ENCODE results near the gene KLHL25. TPM values are rescaled to one million over a fixed set of nuclear protein-coding genes. Genes with fewer than 3 reads are reported as not detected.

KLHL25 gene
- total and polyA plus RNA-seq, 2 experiments from 2014 or later: 2.0 to 7.1 TPM

- no peaks in the 10 kb centered on the region for H3K9me2 ChIP-seq (ENCODE audit: insufficient read depth)
- H3K4me2 ChIP-seq (ENCODE audit: unreplicated experiment): no peak overlapping the region
- H3K9ac ChIP-seq: no peak overlapping the region
- H4K20me1 ChIP-seq (ENCODE audit: insufficient read depth): no peaks in the 10 kb centered on the region
- H3K36me3 ChIP-seq (ENCODE audit: low read depth): peaks cover 25% of the 10 kb centered on the region; the same call in 1 of the 2 replicates
- no peak overlapping the region for H2AFZ ChIP-seq
- no peaks in the 10 kb centered on the region for H3K9me3 ChIP-seq (ENCODE audit: low read depth)
- H3K27me3 ChIP-seq (replicated peaks; ENCODE audit: insufficient read depth): no peaks in the 10 kb centered on the region
- peaks cover 24% of the 10 kb centered on the region for H3F3A ChIP-seq (ENCODE audit: insufficient read depth)
- no peaks in the 10 kb centered on the region for H3K79me2 ChIP-seq (ENCODE audit: insufficient read depth)
- H3K4me3 ChIP-seq: no peak overlapping the region
- H3K4me1 ChIP-seq (ENCODE audit: insufficient read depth): peaks cover 22% of the 10 kb centered on the region
- no peak overlapping the region for H3K27ac ChIP-seq
- DNase-seq: no peak
- 50 to 54% methylated on average over 14 of the region's 14 CpGs for WGBS, 2 experiments (ENCODE audit: low coverage in 1 of 2, low lambda C conversion rate in 2 of 2, missing lambda C conversion rate in 2 of 2)
- in situ Hi-C loops (cut with MboI): no loop called here
- TF ChIP-seq EZH2 (IDR thresholded peaks at IDR 0.05; ENCODE audit: insufficient read depth, poor library complexity, severe bottlenecking) (no peak), EZH2phosphoT487 (IDR thresholded peaks at IDR 0.05; ENCODE audit: insufficient read depth, low read depth) (no peak)
These were observed 49.1 kb downstream of the KLHL25 start for GRCh38 chr15:85745525-85746150.

GRCh38 chr15:85745023-85745422 lies 49.7 kb downstream of the KLHL25 start:
- no peaks in the 10 kb centered on the region for H3K9me2 ChIP-seq (ENCODE audit: insufficient read depth)
- H3K27me3 ChIP-seq (replicated peaks; ENCODE audit: insufficient read depth): no peaks in the 10 kb centered on the region
- H2AFZ ChIP-seq: no peak overlapping the region
- H3K4me1 ChIP-seq (ENCODE audit: insufficient read depth): peaks cover 15% of the 10 kb centered on the region
- H4K20me1 ChIP-seq (ENCODE audit: insufficient read depth): no peaks in the 10 kb centered on the region
- H3K4me2 ChIP-seq (ENCODE audit: unreplicated experiment): no peak overlapping the region
- no peak for DNase-seq
- TF ChIP-seq EZH2phosphoT487 (IDR thresholded peaks at IDR 0.05; ENCODE audit: insufficient read depth, low read depth): no peak
- TF ChIP-seq EZH2 (IDR thresholded peaks at IDR 0.05; ENCODE audit: insufficient read depth, poor library complexity, severe bottlenecking): no peak
- no peaks in the 10 kb centered on the region for H3K9me3 ChIP-seq (ENCODE audit: low read depth)
- no peaks in the 10 kb centered on the region for H3K79me2 ChIP-seq (ENCODE audit: insufficient read depth)
- no peak overlapping the region for H3K9ac ChIP-seq
- no peak overlapping the region for H3K27ac ChIP-seq
- H3K36me3 ChIP-seq (ENCODE audit: low read depth): peaks cover 28% of the 10 kb centered on the region; the same call in 1 of the 2 replicates
- no peak overlapping the region for H3K4me3 ChIP-seq
- H3F3A ChIP-seq (ENCODE audit: insufficient read depth): peaks cover 24% of the 10 kb centered on the region
- in situ Hi-C loops (cut with MboI): no loop called here
- 84 to 86% methylated on average over 12 of the region's 12 CpGs for WGBS, 2 experiments (ENCODE audit: low coverage in 1 of 2, low lambda C conversion rate in 2 of 2, missing lambda C conversion rate in 2 of 2)

GRCh38 chr15:85744579-85744978 lies 50.1 kb downstream of the KLHL25 start:
- no peak overlapping the region for H3K27ac ChIP-seq
- H3K4me3 ChIP-seq: no peak overlapping the region
- H3F3A ChIP-seq (ENCODE audit: insufficient read depth): peaks cover 24% of the 10 kb centered on the region
- H3K79me2 ChIP-seq (ENCODE audit: insufficient read depth): no peaks in the 10 kb centered on the region
- in situ Hi-C loops (cut with MboI): loop anchor here (5.0 kb wide), 1 partner anchor 93 kb away; no protein-coding TSS in a partner anchor
- WGBS, 2 experiments (ENCODE audit: low coverage in 1 of 2, low lambda C conversion rate in 2 of 2, missing lambda C conversion rate in 2 of 2): 94 to 97% methylated on average over 10 of the region's 10 CpGs
- H3K9ac ChIP-seq: no peak overlapping the region
- no peak for DNase-seq
- H2AFZ ChIP-seq: no peak overlapping the region
- peaks cover 11% of the 10 kb centered on the region for H3K4me1 ChIP-seq (ENCODE audit: insufficient read depth)
- H3K36me3 ChIP-seq (ENCODE audit: low read depth): peaks cover 31% of the 10 kb centered on the region; the same call in 1 of the 2 replicates
- H3K27me3 ChIP-seq (replicated peaks; ENCODE audit: insufficient read depth): no peaks in the 10 kb centered on the region
- H4K20me1 ChIP-seq (ENCODE audit: insufficient read depth): no peaks in the 10 kb centered on the region
- no peaks in the 10 kb centered on the region for H3K9me2 ChIP-seq (ENCODE audit: insufficient read depth)
- no peak overlapping the region for H3K4me2 ChIP-seq (ENCODE audit: unreplicated experiment)
- TF ChIP-seq EZH2 (IDR thresholded peaks at IDR 0.05; ENCODE audit: insufficient read depth, poor library complexity, severe bottlenecking): no peak
- no peak for TF ChIP-seq EZH2phosphoT487 (IDR thresholded peaks at IDR 0.05; ENCODE audit: insufficient read depth, low read depth)
- no peaks in the 10 kb centered on the region for H3K9me3 ChIP-seq (ENCODE audit: low read depth)

- Histone ChIP-seq H4K20me1 (ENCODE audit: insufficient read depth) (no peaks in the 10 kb centered on the region), H3K79me2 (ENCODE audit: insufficient read depth) (no peaks in the 10 kb centered on the region), H3K4me3 (no peak overlapping the region), H3F3A (ENCODE audit: insufficient read depth) (peaks cover 15% of the 10 kb centered on the region), H3K27ac (no peak overlapping the region), H3K4me2 (ENCODE audit: unreplicated experiment) (no peak overlapping the region), H2AFZ (no peak overlapping the region), H3K9ac (no peak overlapping the region), H3K36me3 (ENCODE audit: low read depth) (peaks cover 31% of the 10 kb centered on the region; the same call in 1 of the 2 replicates), H3K9me2 (ENCODE audit: insufficient read depth) (no peaks in the 10 kb centered on the region), H3K9me3 (ENCODE audit: low read depth) (no peaks in the 10 kb centered on the region), H3K27me3 (replicated peaks; ENCODE audit: insufficient read depth) (no peaks in the 10 kb centered on the region), H3K4me1 (ENCODE audit: insufficient read depth) (peaks cover 5% of the 10 kb centered on the region; the same call in 1 of the 2 replicates)
- 84 to 86% methylated on average over 14 of the region's 14 CpGs for WGBS, 2 experiments (ENCODE audit: low coverage in 1 of 2, low lambda C conversion rate in 2 of 2, missing lambda C conversion rate in 2 of 2)
- no peak for TF ChIP-seq EZH2 (IDR thresholded peaks at IDR 0.05; ENCODE audit: insufficient read depth, poor library complexity, severe bottlenecking)
- TF ChIP-seq EZH2phosphoT487 (IDR thresholded peaks at IDR 0.05; ENCODE audit: insufficient read depth, low read depth): no peak
- in situ Hi-C loops (cut with MboI): loop anchor here (5.0 kb wide), 1 partner anchor 94 kb away; no protein-coding TSS in a partner anchor
- DNase-seq: no peak
These were observed 51.2 kb downstream of the KLHL25 start for GRCh38 chr15:85743392-85744055.
